ENCODE measurements around the gene DDX31. TPM values are rescaled to one million over a fixed set of nuclear protein-coding genes. Genes with fewer than 3 reads are reported as not detected.
A peak's percentile ranks its signal among the peaks of the same experiment; 100 is the strongest.
"Not testable (repeated sequence)": the region's sequence is repeated elsewhere in the genome, so short reads cannot be mapped to it uniquely, and the experiment has no call there.

Gene DDX31
- polyA plus RNA-seq, 3 donors: 17.7 to 20.4 (median 20.1) TPM

GRCh38 chr9:132583584-132584304 lies 86.0 kb downstream of the DDX31 start:
- no peak for DNase-seq

GRCh38 chr9:132582786-132583583 lies 86.8 kb downstream of the DDX31 start:
- no peak for DNase-seq

DNA sequence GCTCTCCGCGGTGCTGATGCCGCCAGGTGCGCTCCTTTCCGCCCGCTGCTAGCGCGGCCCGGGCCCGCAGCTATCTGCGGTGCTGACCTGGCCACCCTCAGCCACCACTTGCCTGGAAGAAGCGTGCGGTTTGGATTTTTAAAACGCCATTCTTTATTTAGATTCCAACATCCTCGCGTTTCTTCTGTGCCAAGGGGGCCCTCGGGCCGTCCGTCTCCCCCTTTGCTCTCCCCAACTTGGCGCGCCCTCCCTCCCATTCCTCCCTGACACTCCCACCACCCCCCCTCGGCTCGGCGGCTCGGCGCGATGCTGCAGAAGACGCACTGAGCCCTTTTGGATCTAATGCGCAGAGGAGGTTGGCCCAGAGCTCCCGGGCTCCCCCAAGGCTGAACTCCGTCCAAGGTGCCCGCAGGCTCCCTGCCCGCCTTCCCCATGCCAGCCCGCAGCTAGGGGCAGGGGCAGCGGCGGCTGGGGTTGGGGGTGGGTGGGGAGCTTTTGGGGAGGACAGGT lies 87.5 kb downstream of the DDX31 start, which contains the start of gene BARHL1:
Gene BARHL1, plus strand, starts transcription at position 331 of the 510 bp plus-strand sequence. CDS start 192 bp downstream, outside the sequence.
- DNase-seq: no peak

GRCh38 chr9:132579427-132579798 lies 90.4 kb downstream of the DDX31 start:
- DNase-seq: no peak

GRCh38 chr9:132578367-132578932 lies 91.3 kb downstream of the DDX31 start:
- DNase-seq: no peak

DNA sequence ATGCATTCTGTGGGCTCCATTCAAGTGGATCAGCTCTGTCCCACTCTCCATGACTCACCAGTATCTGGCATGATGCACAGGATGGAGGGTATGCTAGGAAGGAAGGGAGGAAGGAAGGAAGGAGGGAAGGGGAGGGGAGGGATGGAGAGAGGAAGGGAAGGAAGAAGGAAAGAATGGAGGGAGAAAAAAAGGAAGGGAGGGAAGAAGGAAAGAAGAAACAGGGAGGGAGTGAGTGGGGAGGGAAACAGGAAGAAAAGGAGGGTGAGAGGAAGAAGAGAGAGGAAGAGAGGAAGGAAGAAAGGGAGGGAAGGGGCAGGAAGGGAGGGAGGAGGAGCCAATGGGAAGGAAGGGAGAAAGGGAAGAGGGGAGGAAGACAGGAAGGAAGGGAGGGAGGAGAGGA lies 92.7 kb downstream of the DDX31 start:
- DNase-seq: no peak

- DNase-seq: no peak
Observed at GRCh38 chr9:132575811-132576210, 94.0 kb downstream of the DDX31 start.

GRCh38 chr9:132575005-132575609 lies 94.7 kb downstream of the DDX31 start:
- peak; percentile 71 for DNase-seq

DNA sequence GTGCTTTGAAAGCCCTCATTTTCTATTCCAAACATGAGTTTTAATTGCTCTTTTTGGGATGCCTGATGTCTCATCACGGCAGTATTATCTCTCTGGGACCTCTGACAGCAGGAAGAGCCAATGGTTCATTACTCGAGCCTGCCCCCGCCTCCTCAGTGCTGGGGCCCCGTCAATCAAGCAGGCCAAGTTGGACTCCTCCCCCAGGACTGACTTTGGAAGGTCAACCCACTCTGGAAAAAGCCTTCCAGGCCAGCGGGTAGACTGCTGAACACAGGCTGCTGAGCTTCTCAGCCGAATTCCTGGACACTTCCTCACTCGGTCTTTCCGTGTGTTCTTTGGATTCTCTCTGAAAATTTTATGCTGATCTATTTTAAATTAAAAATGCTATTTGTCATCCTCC lies 96.9 kb downstream of the DDX31 start:
- no peak for DNase-seq

DNA sequence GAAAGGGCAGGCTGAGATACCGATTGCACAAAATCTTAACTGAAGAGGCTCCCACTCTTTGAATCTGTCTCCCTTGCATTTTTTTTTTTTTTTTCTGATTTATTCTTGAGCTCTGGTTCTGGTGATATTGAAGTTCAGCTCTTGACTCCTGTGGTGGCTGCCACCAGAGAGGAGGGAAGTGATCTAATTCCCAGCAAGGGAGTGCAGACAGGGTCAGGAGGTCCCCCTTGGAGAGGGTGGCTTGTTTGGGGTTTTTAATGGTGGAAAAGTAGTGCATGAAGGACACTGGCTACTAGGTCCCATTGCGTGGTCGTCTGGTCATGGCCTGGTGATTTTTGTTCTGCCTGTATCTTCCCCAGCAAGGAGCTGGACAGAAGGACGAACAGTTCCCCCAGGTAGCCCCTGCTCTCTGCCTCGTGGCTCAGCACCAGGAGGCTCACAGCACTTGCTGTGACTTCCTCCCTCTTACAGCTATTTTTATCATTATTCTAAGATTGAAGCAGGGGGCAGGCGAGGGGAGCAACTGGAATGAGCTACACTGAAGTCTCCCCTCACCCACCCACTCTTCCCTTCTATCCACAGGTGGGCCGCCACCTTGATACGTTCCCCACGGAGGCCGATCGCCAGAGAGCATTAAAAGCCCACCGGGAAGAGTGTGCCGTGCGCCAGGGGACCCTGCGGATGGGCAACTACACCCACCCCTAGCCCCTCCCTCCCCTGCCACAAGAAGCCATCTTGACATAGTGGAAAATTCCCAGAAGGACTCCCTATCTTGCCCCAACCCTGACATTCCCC lies 97.8 kb downstream of the DDX31 start:
- DNase-seq: no peak

DNA sequence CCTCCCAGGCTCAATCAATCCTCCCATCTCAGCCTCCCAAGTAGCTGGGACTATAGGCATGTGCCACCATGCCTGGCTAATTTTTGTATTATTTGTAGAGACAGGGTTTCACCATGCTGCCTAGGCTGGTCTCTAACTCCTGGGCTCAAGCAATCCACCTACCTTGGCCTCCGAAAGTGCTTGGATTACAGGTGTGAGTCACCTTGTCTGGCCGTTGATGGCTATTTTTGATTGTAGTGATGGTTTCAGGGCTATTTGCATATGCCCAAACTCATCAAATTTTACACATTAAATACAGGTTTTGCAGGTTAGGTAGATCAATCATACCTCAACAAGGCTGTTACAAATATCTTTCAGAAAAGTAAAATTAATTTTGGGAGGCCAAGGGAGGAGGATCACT lies 101.0 kb downstream of the DDX31 start:
- not testable (repeated sequence) for DNase-seq

GRCh38 chr9:132564526-132564925 lies 105.3 kb downstream of the DDX31 start:
- DNase-seq: no peak

DNA sequence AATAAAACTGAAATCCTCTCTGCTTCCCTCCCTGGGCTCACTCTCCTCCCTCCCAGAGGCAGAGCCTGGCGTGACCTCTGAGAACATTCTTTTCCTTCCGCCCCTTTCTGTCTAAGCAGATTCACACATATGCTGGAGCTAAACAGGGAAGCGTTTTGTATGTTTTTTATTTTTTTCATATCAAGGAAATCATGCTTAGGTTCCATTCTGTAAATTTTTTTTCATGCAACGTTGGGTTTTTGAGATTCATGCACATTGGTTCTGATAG lies 107.5 kb downstream of the DDX31 start:
- DNase-seq: no peak

DNA sequence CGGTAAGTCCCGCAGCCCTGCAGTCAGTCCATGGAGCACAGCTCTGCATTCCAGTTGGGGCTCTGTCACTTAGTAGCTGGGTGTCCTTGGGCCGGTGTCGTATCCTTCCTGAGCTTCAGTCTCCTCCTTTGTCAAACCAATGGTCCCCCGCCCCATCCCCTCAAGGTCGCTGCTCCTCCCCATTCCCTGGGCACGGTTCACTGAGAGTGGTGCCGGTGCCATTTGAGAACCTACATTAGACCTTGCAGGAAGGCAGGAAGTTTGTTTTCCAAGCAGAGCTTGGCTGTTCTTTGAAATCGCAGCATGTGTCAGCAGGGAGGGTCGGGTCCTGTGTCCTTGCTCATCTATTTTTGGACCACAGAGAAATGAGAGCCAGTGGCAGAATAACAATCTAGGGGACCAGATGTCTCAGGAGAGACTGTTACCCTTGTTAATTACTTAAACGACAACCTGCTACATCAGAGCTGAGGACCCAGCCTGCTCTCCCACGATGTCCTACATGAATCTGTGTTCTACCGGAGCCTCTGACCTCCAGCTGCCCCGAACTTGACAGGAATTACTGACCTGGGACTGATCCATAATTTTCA lies 109.1 kb downstream of the DDX31 start:
- peak; percentile 82 for DNase-seq

- no peak for DNase-seq
Observed at GRCh38 chr9:132559711-132560110, 110.1 kb downstream of the DDX31 start.

GRCh38 chr9:132557159-132557558 lies 112.6 kb downstream of the DDX31 start:
- DNase-seq: no peak

DNA sequence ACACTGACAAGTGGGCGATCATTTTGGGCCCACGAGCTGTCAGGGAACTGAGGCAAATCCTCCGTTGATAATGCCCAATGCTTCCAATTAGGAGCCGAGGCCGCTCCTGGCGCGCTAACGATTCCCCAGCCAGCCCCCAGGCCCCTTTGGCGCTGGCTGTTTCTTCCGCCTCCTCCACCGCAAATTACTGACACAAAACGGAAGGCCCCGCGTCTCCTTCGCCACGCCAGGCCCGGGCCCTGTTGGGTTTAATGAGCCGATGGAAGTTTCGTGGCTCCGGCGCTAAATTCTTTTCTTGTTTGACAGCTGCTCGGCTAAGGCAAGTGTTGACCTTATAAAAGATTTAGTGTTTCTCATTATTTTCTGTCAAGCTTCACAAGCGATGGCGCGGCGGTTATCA lies 113.1 kb downstream of the DDX31 start:
- peak; percentile 86 for DNase-seq

- no peak for DNase-seq
Observed at GRCh38 chr9:132556235-132556634, 113.5 kb downstream of the DDX31 start.

- no peak for DNase-seq
Observed at GRCh38 chr9:132555528-132555927, 114.3 kb downstream of the DDX31 start.

GRCh38 chr9:132554755-132555154 lies 115.0 kb downstream of the DDX31 start:
- DNase-seq: no peak

DNA sequence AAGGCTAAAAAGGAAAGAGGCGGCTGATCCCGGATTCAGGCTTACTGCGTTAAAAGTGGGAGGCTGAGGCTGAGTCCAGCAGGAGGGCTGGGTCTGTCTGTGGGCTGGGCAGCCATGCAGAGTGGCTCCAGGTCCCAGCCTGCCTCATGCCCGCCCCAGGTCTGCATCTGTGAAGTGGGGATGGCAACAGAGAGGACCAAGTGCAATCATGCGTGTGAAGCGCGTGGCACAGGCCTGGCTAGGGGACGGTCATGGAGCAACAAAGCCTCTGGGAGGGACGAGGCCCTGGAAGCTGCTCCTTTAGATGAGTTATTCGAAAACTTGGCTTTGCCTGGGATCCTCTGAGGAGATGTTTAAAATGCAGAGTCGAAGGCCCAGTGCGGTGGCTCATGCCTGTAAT lies 117.7 kb downstream of the DDX31 start:
- no peak for DNase-seq

Measured in renal pelvis (tissue), 4 donors.